ENCODE data around the gene SEC14L2. TPM values are rescaled to one million over a fixed set of nuclear protein-coding genes. Genes with fewer than 3 reads are reported as not detected.

The SEC14L2 gene
- total and polyA plus RNA-seq, 2 of the 4 experiments (the other 2 are of a cell fraction), result 38.7 to 54.8 TPM

- H3K27ac ChIP-seq (ENCODE audit: insufficient read depth, low read length), result no peak overlapping the region
- ATAC-seq (ENCODE audit: low read depth) (no peak), DNase-seq (no peak)
- dilution Hi-C loops (cut with HindIII; ENCODE audit: low sequenced_read_pairs, unreplicated experiment) (no loop called here), intact Hi-C loops (cut with micrococcal nuclease) (no loop called here), in situ Hi-C loops (cut with MboI; ENCODE audit: low sequenced_read_pairs) (no loop called here)
- H3K4me1 ChIP-seq (ENCODE audit: control insufficient read depth, insufficient read depth, low read length), result peaks cover 2% of the 10 kb centered on the region; the same call in 1 of the 2 replicates
- peaks cover 12% of the 10 kb centered on the region for H3K27me3 ChIP-seq (ENCODE audit: control insufficient read depth, insufficient read depth, low read length)
- no peak overlapping the region for H3K23ac ChIP-seq (ENCODE audit: low read depth, low read length)
- no peak overlapping the region for H2BK20ac ChIP-seq (ENCODE audit: low read depth, low read length)
- H3K4me3 ChIP-seq (ENCODE audit: insufficient read depth, low read depth, low read length), result no peak overlapping the region
- no peak overlapping the region for H4K91ac ChIP-seq (ENCODE audit: insufficient read depth, low read depth, low read length)
- H2BK5ac ChIP-seq (ENCODE audit: low read depth, low read length, poor library complexity, severe bottlenecking), result no peak overlapping the region
- H3K56ac ChIP-seq (ENCODE audit: extremely low read depth, insufficient read depth, low read length), result no peak overlapping the region
- H4K5ac ChIP-seq (ENCODE audit: low read depth, low read length), result no peak overlapping the region
- H3K36me3 ChIP-seq (ENCODE audit: control insufficient read depth, insufficient read depth, low read length), result no peaks in the 10 kb centered on the region
- no peaks in the 10 kb centered on the region for H3K79me1 ChIP-seq (ENCODE audit: low read depth in 1 of 2, low read length in 2 of 2)
- H3K4ac ChIP-seq (ENCODE audit: low read depth, low read length), result no peak overlapping the region
- no peak overlapping the region for H3K4me2 ChIP-seq (ENCODE audit: low read depth, low read length)
- H2AFZ ChIP-seq (replicated peaks; ENCODE audit: low read length, poor library complexity), result no peak overlapping the region
- no peak overlapping the region for H3K9ac ChIP-seq (ENCODE audit: low read depth, low read length)
- no peak overlapping the region for H2AK9ac ChIP-seq (replicated peaks; ENCODE audit: low read depth, low read length, poor library complexity)
- no peaks in the 10 kb centered on the region for H3K9me3 ChIP-seq (ENCODE audit: control insufficient read depth, insufficient read depth, low read length)
- ChIA-PET POLR2A (ENCODE audit: unreplicated experiment) (no interaction called here), CTCF (no interaction called here)
- no peaks in the 10 kb centered on the region for H4K20me1 ChIP-seq (ENCODE audit: insufficient read depth, low read length)
- no peak overlapping the region for H4K8ac ChIP-seq (ENCODE audit: low read depth in 2 of 2, low read length in 2 of 2)
- H2BK15ac ChIP-seq (ENCODE audit: low read depth, low read length), result no peak overlapping the region
- BruUV-seq (replicated peaks), result no TSS peak
- TF ChIP-seq MAFK (IDR thresholded peaks at IDR 0.05; ENCODE audit: low read depth, low read length) (no peak), BHLHE40 (IDR thresholded peaks at IDR 0.05; ENCODE audit: low read depth, low read length) (no peak), CHD1 (IDR thresholded peaks at IDR 0.05; ENCODE audit: low read depth, low read length) (no peak), NFE2L2 (IDR thresholded peaks at IDR 0.05; ENCODE audit: low read depth, low read length) (no peak)
- H3K14ac ChIP-seq (replicated peaks; ENCODE audit: low read depth, low read length), result no peak overlapping the region
- no peak overlapping the region for H2BK120ac ChIP-seq (ENCODE audit: low read depth, low read length)
- no peaks in the 10 kb centered on the region; the same call in 1 of the 2 replicates for H3K9me1 ChIP-seq (ENCODE audit: insufficient read depth, low read length)
- WGBS, 2 experiments (ENCODE audit: extremely low coverage in 2 of 2, insufficient read length in 1 of 2), result 79% methylated on average over 4 of the region's 11 CpGs; no CpG with 5 or more reads in 1 of the 2 experiments
- H3K18ac ChIP-seq (ENCODE audit: low read depth, low read length), result no peak overlapping the region
- H2AK5ac ChIP-seq (ENCODE audit: low read depth, low read length), result no peak overlapping the region
Observed at GRCh38 chr22:30439836-30440235, 43.0 kb downstream of the SEC14L2 start.
